ENCODE data around the gene DBNDD1. TPM values are rescaled to one million over a fixed set of nuclear protein-coding genes. Genes with fewer than 3 reads are reported as not detected.

DBNDD1 gene
- total RNA-seq, 1 experiment from 2014 or later = 32.4 TPM

DNA sequence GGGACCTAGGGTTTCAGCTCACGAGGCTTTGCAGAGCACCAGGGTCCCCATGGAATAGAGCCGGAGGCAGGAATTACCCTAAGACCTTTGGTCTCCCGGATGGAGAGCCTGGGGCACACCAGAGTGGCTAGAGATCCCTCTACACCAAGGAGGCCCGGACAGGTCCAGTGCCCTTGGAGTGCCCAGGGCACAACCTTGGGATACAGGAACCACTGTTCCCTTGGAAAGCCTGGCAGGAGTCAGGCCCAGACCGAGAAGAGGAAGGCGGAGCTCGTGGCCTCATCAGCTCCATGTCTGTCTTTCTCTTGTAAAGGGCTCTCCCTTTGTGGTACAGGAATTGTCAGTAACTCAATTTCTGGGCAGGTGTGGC, 3.8 kb upstream of the DBNDD1 start:
- DNase-seq = no peak
- Histone ChIP-seq H3K36me3 (ENCODE audit: low read depth) (no peaks in the 10 kb centered on the region), H3K27me3 (ENCODE audit: insufficient read depth, low read depth) (no peaks in the 10 kb centered on the region), H3K9me2 (ENCODE audit: insufficient read depth) (no peaks in the 10 kb centered on the region), H4K20me1 (ENCODE audit: insufficient read depth) (no peaks in the 10 kb centered on the region; the same call in 1 of the 2 replicates), H3F3A (ENCODE audit: insufficient read depth, low read depth) (peaks cover 29% of the 10 kb centered on the region), H3K4me2 (peak overlapping the region; percentile 98), H3K27ac (peak overlapping the region; percentile 25), H3K79me2 (ENCODE audit: low read depth) (peaks cover 50% of the 10 kb centered on the region), H3K4me3 (peak overlapping the region; percentile 95), H2AFZ (peak overlapping the region; percentile 80; the same call in 1 of the 2 replicates), H3K4me1 (replicated peaks; ENCODE audit: insufficient read depth) (peaks cover 29% of the 10 kb centered on the region), H3K9me3 (ENCODE audit: insufficient read depth, low read depth) (no peaks in the 10 kb centered on the region)
- BruUV-seq (replicated peaks) = no TSS peak
- ChIA-PET CTCF (interaction anchor here (0.6 kb wide), 2 partner anchors 60 to 150 kb away, joined by 3 to 7 read pairs; partner anchors contain the start of gene TCF25), POLR2A (ENCODE audit: unreplicated experiment) (interaction anchor here (0.5 kb wide), 2 partner anchors 100 to 133 kb away, joined by 3 read pairs; no protein-coding TSS in a partner anchor)
- TF ChIP-seq, protein P1, sequence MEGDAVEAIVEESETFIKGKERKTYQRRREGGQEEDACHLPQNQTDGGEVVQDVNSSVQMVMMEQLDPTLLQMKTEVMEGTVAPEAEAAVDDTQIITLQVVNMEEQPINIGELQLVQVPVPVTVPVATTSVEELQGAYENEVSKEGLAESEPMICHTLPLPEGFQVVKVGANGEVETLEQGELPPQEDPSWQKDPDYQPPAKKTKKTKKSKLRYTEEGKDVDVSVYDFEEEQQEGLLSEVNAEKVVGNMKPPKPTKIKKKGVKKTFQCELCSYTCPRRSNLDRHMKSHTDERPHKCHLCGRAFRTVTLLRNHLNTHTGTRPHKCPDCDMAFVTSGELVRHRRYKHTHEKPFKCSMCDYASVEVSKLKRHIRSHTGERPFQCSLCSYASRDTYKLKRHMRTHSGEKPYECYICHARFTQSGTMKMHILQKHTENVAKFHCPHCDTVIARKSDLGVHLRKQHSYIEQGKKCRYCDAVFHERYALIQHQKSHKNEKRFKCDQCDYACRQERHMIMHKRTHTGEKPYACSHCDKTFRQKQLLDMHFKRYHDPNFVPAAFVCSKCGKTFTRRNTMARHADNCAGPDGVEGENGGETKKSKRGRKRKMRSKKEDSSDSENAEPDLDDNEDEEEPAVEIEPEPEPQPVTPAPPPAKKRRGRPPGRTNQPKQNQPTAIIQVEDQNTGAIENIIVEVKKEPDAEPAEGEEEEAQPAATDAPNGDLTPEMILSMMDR (conservative IDR thresholded peaks at IDR 0.05) = no peak
- no peak for TF ChIP-seq EZH2 (IDR thresholded peaks at IDR 0.05; ENCODE audit: low read depth)
- intact Hi-C loops (cut with micrococcal nuclease; ENCODE audit: unreplicated experiment) = loop anchor here (2.0 to 5.0 kb wide), 3 partner anchors 22 to 321 kb away; partner anchors contain the start of genes MC1R and SPATA2L

DNA sequence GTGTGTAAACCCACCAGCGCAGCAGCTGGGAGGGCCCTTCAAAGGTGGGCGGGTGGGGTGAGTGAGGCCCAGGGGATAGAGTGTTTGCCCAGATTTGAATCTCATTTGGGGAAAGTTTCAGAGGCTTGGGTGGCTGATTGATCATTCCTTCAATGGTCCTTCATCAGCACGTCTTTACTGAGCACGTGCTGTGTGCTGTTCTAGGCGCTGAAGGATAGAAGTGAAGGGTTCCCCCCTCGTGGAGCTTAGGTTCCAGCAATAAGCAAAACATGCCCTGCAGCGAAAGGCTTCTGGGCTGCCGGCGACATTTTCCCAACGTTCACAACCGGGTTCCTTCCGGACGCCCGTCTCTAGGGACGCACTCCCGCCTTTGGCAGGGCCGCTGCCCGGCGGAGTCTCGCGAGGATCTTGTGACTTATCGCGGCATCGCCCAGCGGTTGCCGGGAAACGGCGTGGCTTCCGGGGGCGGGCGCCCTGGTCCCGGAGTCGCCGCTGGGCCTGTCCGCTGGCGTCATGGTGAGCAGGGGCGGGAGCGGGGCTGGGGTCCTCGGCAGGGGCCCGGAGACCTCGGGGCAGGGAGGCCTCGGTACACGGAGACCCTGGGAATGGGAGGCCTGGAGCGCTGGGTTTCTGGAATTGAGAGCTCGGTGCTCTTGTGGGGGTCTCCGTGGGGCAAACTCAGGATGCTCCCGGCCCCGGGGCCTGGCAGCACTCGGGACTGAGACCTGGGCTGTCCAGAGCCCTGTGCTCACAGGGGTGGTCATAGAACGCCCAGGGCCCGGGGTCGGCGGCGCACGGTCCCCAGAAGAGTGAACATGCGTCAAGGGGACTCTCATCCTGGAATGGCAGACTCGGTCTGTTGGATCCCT, 3.2 kb upstream of the DBNDD1 start:
- ChIA-PET POLR2A (ENCODE audit: unreplicated experiment) (interaction anchor here (0.5 kb wide), 2 partner anchors 100 to 133 kb away, joined by 3 read pairs; no protein-coding TSS in a partner anchor), CTCF (no interaction called here)
- Histone ChIP-seq H3K4me1 (replicated peaks; ENCODE audit: insufficient read depth) (peaks cover 29% of the 10 kb centered on the region), H3K9me3 (ENCODE audit: insufficient read depth, low read depth) (no peaks in the 10 kb centered on the region), H3F3A (ENCODE audit: insufficient read depth, low read depth) (peaks cover 35% of the 10 kb centered on the region), H2AFZ (peak overlapping the region; percentile 80), H3K36me3 (ENCODE audit: low read depth) (no peaks in the 10 kb centered on the region), H3K79me2 (ENCODE audit: low read depth) (peaks cover 50% of the 10 kb centered on the region), H3K27ac (peak overlapping the region; percentile 25), H3K27me3 (ENCODE audit: insufficient read depth, low read depth) (no peaks in the 10 kb centered on the region), H3K9me2 (ENCODE audit: insufficient read depth) (no peaks in the 10 kb centered on the region), H3K4me2 (peak overlapping the region; percentile 98), H4K20me1 (ENCODE audit: insufficient read depth) (no peaks in the 10 kb centered on the region; the same call in 1 of the 2 replicates), H3K4me3 (peak overlapping the region; percentile 95)
- TF ChIP-seq EZH2 (IDR thresholded peaks at IDR 0.05; ENCODE audit: low read depth) = no peak
- TF ChIP-seq, protein P1 (conservative IDR thresholded peaks at IDR 0.05) = no peak
- intact Hi-C loops (cut with micrococcal nuclease; ENCODE audit: unreplicated experiment) = loop anchor here (2.0 to 5.0 kb wide), 3 partner anchors 22 to 320 kb away; partner anchors contain the start of genes MC1R and SPATA2L
- BruUV-seq (replicated peaks) = no TSS peak
- DNase-seq = peak; percentile 78 to 94

DNA sequence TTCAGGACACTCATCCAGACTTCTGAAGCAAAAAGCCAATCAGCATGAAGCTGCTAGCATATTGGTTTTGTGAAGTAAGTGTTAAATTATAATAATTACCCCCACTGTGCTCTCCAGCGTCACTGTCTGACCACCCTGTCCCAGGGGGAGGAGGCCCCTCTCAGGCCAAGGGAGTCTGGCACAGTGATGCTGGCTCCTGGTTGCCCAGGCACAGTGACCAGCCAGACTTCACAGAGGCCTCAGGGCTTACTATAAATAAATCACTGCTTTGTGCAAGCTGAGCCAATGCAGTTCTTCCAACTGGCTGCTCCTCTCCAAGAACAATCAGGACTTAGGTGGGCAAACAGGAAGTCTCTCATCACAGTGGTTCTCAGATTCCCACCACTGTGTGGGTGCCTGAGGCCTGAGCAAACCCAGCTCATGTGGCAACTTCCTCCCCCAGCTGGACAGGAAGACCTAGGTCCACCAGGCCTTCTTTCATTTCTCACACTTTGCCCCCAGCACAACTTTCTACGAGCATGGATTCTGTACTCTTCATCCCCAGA, 1.7 kb upstream of the DBNDD1 start:
- Histone ChIP-seq H3K79me2 (ENCODE audit: low read depth) (peaks cover 45% of the 10 kb centered on the region), H3K9me3 (ENCODE audit: insufficient read depth, low read depth) (no peaks in the 10 kb centered on the region), H3K4me3 (peak overlapping the region; percentile 86; the same call in 1 of the 2 replicates), H3F3A (ENCODE audit: insufficient read depth, low read depth) (peaks cover 36% of the 10 kb centered on the region), H2AFZ (no peak overlapping the region), H3K27ac (peak overlapping the region; percentile 87), H3K9me2 (ENCODE audit: insufficient read depth) (no peaks in the 10 kb centered on the region), H3K27me3 (ENCODE audit: insufficient read depth, low read depth) (no peaks in the 10 kb centered on the region), H3K36me3 (ENCODE audit: low read depth) (no peaks in the 10 kb centered on the region), H4K20me1 (ENCODE audit: insufficient read depth) (no peaks in the 10 kb centered on the region; the same call in 1 of the 2 replicates), H3K4me2 (peak overlapping the region; percentile 98), H3K4me1 (replicated peaks; ENCODE audit: insufficient read depth) (peaks cover 29% of the 10 kb centered on the region)
- DNase-seq = peak in 1 of 2 experiments; percentile 53
- ChIA-PET POLR2A (ENCODE audit: unreplicated experiment) (interaction anchor here (0.6 kb wide), 1 partner anchor 98 kb away, joined by 9 read pairs; no protein-coding TSS in a partner anchor), CTCF (interaction anchor here (0.7 to 1.1 kb wide), 2 partner anchors 21 to 98 kb away, joined by 3 to 4 read pairs; partner anchors contain the start of gene TUBB3)
- TF ChIP-seq, protein P1 (conservative IDR thresholded peaks at IDR 0.05) = no peak
- TF ChIP-seq EZH2 (IDR thresholded peaks at IDR 0.05; ENCODE audit: low read depth) = no peak
- no TSS peak for BruUV-seq (replicated peaks)
- intact Hi-C loops (cut with micrococcal nuclease; ENCODE audit: unreplicated experiment) = loop anchor here (2.0 to 5.0 kb wide), 4 partner anchors 48 to 319 kb away; partner anchors contain the start of genes MC1R and SPATA2L
